Measurements from ENCODE around the gene CENPL.
"Not testable (repeated sequence)": the region's sequence is repeated elsewhere in the genome, so short reads cannot be mapped to it uniquely, and the experiment has no call there.

CENPL gene

DNA sequence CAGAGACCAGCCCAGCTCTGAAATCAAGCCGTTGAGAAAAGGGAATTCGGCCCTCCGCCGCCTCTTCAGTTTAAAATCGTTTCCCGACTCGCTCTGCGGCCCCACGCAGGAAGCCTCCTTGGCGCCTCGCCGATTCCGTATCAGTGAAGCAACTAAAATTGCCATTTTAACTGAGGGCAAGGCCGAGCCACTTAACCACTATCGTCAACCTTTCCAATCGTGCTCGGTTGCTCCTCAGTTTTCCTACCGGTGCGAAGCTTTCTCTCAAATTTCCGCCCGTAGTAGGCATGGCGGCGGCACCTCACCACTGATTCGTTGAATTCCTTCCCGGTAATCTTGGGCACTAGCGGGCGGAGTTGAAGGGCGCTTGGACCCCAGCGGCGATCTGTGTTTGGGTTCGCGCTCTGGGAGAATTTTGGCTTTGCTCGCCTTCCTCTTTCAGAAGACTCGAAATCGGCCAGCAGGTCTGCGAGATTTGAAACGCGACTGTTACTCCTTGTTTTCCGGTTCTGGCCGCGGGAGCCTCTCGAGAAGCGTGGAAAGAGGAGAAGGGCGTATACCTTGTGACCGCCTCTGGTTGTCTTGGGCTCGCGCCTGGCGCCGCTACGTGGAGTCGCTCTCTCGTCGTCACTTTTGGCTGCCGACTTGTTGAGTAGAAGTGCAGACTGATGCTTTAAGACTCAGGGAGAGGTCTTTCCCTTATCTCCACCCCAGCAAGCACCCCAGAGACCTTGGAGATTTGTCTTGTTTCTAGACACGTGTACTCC lies at the start of gene CENPL, which contains the start of gene DARS2:
Gene CENPL (minus strand): TSS at position 569 of the 767 bp plus-strand sequence. CDS start 13,584 bp downstream, outside the sequence.
Gene DARS2 (plus strand): TSS at position 359 of the 767 bp plus-strand sequence. CDS start 557 bp downstream, outside the sequence.
- peak; percentile 99 for DNase-seq

- no peak for DNase-seq
Observed at GRCh38 chr1:173871500-173871899, 46.8 kb upstream of the CENPL start.

DNA sequence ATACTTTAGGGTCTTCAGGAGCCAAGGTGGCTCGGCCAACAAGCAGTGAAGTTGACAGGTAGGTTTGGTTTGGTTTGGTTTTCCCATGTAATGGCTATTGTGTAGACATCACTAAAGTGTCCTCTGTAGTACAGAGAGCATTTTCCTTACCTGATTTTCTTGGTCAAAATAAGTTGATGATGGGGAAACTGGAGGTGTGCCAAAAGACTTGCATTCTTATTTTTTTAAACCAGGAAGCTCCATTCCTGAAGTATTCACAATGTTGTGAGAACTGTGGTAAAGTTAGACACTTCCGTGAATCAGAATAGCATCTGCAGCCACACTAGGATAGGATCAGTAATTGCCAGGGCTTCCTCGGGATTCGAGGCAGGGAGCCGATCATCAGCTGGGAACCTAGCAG lies 46.4 kb upstream of the CENPL start:
- no peak for DNase-seq

- no peak for DNase-seq
Observed at GRCh38 chr1:173870252-173871075, 45.8 kb upstream of the CENPL start.

DNA sequence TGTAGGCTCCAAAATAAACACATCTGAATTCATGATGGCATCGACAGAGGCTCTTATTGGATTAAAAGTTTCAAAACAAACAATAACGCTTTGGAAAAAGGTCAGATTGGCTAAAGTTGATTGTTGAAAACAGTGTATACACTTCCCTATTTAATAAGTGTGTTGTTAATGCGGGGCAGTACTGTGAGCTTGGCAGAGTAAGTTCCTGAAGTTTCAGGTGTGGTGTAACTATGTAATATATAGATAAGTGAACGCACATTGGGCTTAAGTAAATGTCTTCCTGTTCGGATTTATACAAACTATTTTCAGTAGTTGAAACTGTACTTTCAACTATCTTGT lies 44.3 kb upstream of the CENPL start:
- DNase-seq, result no peak

DNA sequence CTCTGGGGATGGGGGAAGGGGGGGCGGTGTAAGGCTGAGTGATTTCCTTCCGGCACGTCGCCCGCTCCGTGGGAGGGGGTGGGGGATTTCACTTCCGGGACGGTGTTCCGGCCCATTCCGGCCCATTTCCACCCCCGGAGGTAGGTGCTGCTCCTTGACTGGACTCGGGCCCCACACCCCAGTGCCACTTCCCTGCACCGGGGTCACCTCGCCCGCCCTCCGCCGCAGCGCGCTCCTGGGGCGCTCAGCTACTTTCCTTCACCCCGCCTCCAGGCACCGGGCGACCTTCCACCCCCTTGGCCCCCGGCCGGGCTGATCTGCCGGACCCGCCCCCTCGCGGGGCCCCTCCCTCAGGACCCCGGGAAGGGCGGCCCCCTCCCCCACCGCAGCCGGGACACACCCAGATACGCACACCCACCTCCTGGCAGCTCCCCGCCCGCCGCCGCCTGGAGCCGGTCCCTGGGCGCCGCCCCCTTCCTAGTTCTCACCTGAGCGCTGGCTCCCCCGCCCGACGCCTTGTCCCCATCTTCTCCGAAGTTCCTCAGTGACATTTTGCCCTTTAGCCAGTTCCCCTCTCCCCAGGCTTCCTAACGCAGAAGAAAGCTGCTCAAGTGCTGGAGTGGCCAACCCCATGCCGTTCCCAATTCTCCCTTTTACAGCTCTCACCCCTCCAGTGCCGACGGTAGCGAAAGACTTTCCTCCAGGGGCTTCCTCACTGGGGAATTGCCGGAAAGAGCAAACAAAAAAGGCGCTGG lies 43.8 kb upstream of the CENPL start, which contains the start of gene ZBTB37:
Gene ZBTB37 (plus strand): TSS at position 115 of the 755 bp plus-strand sequence. CDS start 1,846 bp downstream, outside the sequence.
- peak; percentile 76 for DNase-seq

- DNase-seq, result peak; percentile 99
Observed at GRCh38 chr1:173867753-173868265, 43.1 kb upstream of the CENPL start, which contains the start of gene GAS5. GAS5 (minus strand) TSS chr1:173867989.

DNA sequence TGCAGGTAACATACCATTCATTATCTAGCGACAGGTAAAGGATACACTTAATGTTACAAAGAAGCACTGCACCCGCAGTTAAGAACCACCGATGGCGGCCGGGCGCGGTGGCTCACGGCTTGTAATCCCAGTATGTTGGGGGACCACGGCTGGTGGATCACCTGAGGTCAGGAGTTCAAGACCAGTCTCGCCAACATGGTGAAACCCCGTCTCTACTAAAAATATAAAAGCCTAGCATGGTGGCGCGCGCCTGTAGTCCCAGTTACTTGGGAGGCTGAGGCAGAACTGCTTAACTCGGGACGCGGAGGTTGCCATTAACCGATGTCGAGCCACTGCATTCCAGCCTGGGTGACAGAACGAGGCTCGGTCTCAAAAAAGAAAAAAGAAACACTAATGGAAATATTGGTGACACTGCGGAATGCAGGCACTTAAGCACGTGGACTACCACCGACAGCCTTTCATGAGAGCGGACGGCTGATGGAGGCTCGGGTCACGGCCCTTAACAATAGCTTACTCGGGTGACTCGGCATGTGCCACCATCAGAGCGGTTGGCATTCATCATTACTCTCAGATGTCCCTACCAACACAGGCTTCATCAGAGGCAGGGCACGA lies 42.6 kb upstream of the CENPL start:
- no peak for DNase-seq

DNA sequence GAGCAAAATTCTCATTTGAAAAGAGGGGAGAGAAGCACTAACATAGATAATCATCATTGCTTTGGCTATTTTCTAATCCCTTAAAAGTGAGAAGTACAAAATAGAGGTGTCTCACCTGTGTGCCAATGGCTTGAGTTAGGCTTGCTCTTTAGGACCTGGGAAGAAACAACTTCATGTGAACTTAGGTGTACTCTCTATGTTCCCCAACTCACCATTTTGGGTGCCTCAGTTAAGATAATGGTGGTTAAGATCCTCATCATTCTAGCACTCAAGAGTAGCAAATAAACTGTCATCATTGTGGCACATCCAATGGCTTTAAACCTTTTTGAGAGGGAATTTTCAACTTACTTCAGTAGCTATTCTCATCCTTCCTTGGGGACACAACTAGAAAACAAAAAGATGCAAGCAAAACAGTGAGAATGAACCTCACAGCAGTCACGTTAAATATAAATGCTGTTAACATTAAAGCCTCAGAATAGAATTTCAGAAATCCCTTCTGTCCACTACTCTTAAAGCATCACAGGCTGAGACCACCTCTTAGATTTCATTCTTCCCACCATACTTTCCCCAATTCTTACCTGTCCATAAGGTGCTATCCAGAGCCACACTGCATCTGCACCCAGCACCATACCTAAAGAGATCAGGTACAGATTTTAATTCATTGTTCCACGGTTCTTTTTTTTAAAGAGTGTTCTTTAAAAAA lies 41.9 kb upstream of the CENPL start:
- DNase-seq, result no peak

DNA sequence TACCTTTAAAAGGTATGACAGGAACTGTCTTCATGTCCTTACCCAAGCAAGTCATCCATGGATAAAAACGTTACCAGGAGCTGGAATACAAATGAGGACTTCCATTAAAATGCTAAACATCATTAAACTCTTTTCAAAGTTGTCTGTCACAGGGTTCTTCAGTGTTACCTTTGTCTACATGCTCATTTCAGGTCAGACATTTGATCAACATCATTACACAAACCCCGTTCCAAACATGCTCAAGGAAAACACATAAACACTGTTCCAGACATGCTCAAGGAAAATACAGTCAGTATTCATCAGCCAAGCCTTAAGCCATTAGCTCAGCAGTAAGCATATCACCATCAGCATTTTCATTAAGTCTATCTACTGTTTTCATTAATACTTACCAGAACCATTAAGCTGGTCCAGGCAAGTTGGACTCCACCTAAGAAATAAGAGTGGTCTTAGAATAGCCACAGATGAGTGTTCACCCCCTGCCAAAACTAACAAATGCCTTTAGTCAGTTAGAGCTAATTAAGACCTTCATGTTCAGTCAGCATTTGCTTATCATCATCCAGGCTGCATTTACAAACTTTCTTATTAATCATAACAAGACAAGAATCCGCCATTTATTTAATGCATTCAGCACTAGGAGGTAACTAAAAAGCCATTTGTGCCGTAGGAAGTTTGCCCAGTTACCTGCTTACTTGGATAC lies 40.9 kb upstream of the CENPL start:
- no peak for DNase-seq

DNA sequence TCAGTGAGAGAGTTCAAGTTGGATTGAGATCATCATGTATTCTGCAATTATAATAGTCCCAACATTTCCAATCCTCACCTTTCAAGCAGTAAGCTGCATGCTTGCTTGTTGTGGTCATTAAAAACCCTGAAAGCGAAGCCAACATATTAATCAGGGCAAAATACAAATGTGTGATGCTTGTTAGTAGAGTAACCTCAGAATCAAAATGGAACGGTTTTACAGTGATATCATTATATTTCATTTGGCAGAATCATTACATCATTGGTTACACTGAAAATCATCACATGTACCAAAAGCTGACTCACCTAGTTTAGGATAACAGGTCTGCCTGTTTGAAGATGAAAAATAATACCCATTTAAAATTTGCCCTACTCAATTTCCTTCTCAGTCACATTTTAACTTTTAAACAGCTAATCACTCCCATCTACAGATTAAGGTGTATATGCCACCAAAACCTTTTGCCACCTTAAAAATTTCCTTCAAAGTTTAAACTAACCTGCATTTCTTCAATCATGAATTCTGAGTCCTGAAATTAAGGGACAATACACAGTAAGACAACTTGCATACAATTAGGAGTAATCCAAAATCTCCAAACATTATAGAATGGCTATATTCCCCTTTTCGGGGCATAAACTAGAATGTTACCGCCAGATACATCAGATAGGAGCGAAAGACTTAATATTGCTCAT lies 39.6 kb upstream of the CENPL start:
- DNase-seq, result no peak

DNA sequence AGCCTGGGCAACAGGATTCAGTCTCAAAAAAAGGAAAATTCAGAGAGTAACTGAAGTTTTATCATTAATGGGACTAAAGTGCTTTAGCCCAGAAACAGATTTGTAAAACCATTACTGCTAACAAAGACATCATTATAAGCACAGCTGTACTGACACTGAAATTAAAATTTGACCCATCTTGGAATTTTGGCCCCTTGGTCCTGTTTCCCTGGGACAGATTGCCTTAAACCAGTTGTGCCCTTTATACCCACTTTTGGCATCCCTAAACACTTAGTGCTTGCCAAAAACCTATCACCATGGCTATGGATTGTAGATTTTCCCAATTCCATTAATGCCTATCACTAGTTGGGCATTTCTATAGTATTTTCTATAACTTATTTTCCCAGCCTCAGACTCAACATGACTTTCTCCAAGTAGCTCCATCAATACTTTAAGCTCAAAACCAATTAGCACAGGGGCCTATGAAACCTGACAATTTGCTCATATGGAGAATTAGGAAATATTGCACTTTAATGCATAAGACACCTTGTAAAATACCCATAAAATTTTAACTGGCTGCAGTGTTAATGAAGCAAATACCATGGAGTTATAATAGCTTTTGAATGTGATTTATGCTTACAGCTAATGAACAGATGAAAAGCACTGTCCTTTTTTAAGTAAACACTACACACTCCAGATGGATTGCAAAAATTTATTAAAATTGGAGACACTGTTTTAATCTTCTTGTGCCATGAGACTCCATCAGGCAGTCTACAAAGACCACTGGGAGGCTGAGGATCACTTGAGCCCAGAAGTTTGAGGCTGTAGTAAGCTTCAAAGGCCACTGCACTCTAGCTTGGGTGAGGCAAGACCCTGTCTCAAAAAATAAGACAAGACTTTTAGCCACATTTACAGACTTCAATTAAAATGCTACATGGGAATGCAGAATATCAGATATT lies 38.8 kb upstream of the CENPL start:
- no peak for DNase-seq

DNA sequence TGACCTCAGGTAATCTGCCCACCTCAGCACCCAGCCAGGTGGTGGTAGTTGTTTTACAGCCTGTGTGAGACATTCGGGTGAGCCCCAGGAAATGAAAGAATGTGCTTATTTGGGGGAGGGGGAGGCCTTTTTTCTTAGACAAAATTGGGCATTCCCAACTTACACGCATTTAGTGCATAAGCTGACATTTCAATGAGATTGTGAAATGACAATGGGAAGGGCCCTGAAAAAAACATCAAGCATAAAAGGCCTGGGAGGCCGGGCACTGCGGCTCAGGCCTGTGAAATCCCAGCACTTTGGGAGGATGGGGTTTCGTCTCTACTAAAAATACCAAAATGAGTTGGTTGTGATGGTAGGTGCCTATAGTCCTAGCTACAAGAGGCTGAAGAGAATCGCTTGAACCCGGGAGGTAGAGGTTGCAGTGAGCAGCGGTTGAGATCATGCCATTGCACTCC lies 38.1 kb upstream of the CENPL start:
- no peak for DNase-seq

- not testable (repeated sequence) for DNase-seq
Observed at GRCh38 chr1:173862146-173862768, 37.6 kb upstream of the CENPL start.

DNA sequence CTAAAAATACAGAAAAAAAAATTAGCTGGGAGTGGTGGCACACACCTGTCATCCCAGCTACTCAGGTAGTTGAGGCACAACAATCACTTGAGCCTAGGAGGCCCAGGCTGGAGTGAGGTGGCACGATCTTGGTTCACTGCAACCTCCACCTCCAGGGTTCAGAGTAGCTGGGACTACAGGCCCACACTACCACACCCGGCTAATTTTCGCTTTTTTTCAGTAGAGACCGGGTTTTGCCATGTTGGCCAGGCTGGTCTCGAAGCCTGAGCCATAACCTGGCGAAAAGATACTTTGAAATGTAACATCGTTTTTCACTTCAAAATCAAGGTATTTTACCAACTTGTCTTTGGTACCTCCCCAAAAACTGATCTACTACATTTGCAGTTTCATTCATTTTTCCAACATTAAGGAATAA lies 37.1 kb upstream of the CENPL start:
- DNase-seq, result no peak

DNA sequence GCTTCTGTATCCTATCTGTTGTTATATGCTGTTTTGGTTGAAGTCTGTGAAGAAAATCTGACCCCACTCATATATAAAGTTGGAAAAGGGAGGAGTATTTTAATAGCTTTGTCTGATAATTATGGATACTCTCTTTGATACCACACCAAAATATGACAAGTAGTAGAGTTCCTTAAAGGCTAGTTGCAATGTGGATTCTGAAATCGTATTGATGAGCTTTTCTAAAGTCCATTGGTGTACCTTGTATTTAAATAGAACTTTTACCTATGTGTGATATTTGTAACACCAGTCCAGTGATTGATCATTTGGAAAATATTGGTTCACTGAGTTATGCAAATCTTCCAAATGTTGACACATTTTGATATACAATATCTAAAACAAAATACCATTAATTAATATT lies 35.4 kb upstream of the CENPL start:
- no peak for DNase-seq

- not testable (repeated sequence) for DNase-seq
Observed at GRCh38 chr1:173859547-173859946, 34.9 kb upstream of the CENPL start.

- DNase-seq, result no peak
Observed at GRCh38 chr1:173857363-173857917, 32.8 kb upstream of the CENPL start.
